A549 (cell line): ENCODE results near the gene SLC16A5. TPM values are rescaled to one million over a fixed set of nuclear protein-coding genes. Genes with fewer than 3 reads are reported as not detected.

Experiments
- ATAC-seq, 2 experiments: fragments of 200-7000 bp in 1 of 2; fragments of >200 bp in 1 of 2; cut with Nextera tagmentation in 1 of 2; cut with Tn5 transposase in 1 of 2; 3 replicates each; pipeline versions ENCODE4 v1.8.0 to v1.9.1; 2018 to 2020; ENCODE audit warnings: mild to moderate bottlenecking in 1 of 2, moderate library complexity in 1 of 2
- CTCF ChIA-PET: fragments of 300-600 bp; sonication (Branson Sonifier 250); formaldehyde crosslinking; extraction: SDS; loops from one replicate; lab custom pipeline; 2021; ENCODE audit warnings: antibody characterized with exemption, inconsistent platforms; lab: Yijun Ruan, JAX
- POLR2A ChIA-PET: fragments of 350-600 bp; formaldehyde crosslinking; extraction: SDS; loops from one replicate; lab custom pipeline; 2021; ENCODE audit warnings: antibody characterized with exemption, inconsistent platforms; lab: Yijun Ruan, JAX
- DNase-seq, 2 experiments: peaks; one replicate each; pipeline versions ENCODE4 v3.0.0 to v3.0.0-alpha.2; 2011 to 2016; ENCODE audit warnings: low read depth in 1 of 2, low spot score in 1 of 2
- FAIRE-seq: peaks from 2 replicates; lab custom pipeline; 2011; peaks lifted over from hg19 to GRCh38; lab: Jason Lieb, UNC
- H3K27ac ChIP-seq, 2 experiments: fragments of >200 bp; sonication (Bioruptor Twin); formaldehyde crosslinking; 3 replicates each; pipeline ENCODE4 v1.5.1; 2016 to 2017
- H3K4me1 ChIP-seq: fragments of >200 bp; sonication (Bioruptor Twin); formaldehyde crosslinking; 3 replicates; pipeline ENCODE4 v1.6.1; 2016
- H3K4me2 ChIP-seq: fragments of >200 bp; sonication (Bioruptor Twin); formaldehyde crosslinking; 3 replicates; pipeline ENCODE4 v1.6.1; 2016
- H3K4me3 ChIP-seq: fragments of >200 bp; sonication (Bioruptor Twin); formaldehyde crosslinking; 3 replicates; pipeline ENCODE4 v1.5.1; 2016
- H3K9me3 ChIP-seq: fragments of >200 bp; sonication (Bioruptor Twin); formaldehyde crosslinking; 3 replicates; pipeline ENCODE4 v1.6.1; 2016
- BCL3 ChIP-seq: fragments of >200 bp; sonication (Bioruptor Twin); formaldehyde crosslinking; IDR thresholded peaks from 3 replicates; pipeline ENCODE4 v1.6.1; 2016
- BHLHE40 ChIP-seq: IDR thresholded peaks from 2 replicates; pipeline ENCODE4 v1.6.1; 2012; ENCODE audit warnings: low read depth, low read length, inconsistent platforms
- CBX2 ChIP-seq: fragments of 200-600 bp; sonication (generic); IDR thresholded peaks from 2 replicates; pipeline ENCODE4 v1.6.1; 2016; ENCODE audit warnings: low read depth, mild to moderate bottlenecking, borderline replicate concordance
- CBX8 ChIP-seq: fragments of 200-600 bp; sonication (generic); IDR thresholded peaks from 2 replicates; pipeline ENCODE4 v1.6.1; 2016
- CHD2 ChIP-seq: fragments of 150-350 bp; IDR thresholded peaks from 2 replicates; pipeline ENCODE4 v1.6.1; 2014; ENCODE audit warnings: low read length; ENCODE audit not compliant: partially characterized antibody
- CTCF ChIP-seq: fragments of >200 bp; sonication (Bioruptor Twin); formaldehyde crosslinking; IDR thresholded peaks from 3 replicates; pipeline ENCODE4 v1.5.1; 2016
- E2F6 ChIP-seq: IDR thresholded peaks from 2 replicates; pipeline ENCODE4 v1.6.1; 2012; ENCODE audit warnings: low read depth, borderline replicate concordance
- ELK1 ChIP-seq: fragments of 150-350 bp; IDR thresholded peaks from 2 replicates; pipeline ENCODE4 v1.6.1; 2014; ENCODE audit warnings: low read depth, mild to moderate bottlenecking, low read length
- EP300 ChIP-seq, 2 experiments: fragments of >200 bp; sonication (Bioruptor Twin); formaldehyde crosslinking; IDR thresholded peaks; 2 replicates in 1 of 2; 3 replicates in 1 of 2; pipeline ENCODE4 v1.6.1; 2016 to 2017
- FOSB ChIP-seq: fragments of 250-450 bp; sonication (Bioruptor Pico); IDR thresholded peaks from 2 replicates; pipeline ENCODE4 v1.5.0; 2020; ENCODE audit warnings: mild to moderate bottlenecking, moderate library complexity
- GATA3 ChIP-seq: IDR thresholded peaks from 2 replicates; pipeline ENCODE4 v1.6.1; 2012; ENCODE audit warnings: borderline replicate concordance
- HDAC2 ChIP-seq: fragments of 200-600 bp; sonication (generic); IDR thresholded peaks from 2 replicates; pipeline ENCODE4 v1.6.1; 2016
- HES2 ChIP-seq: fragments of >200 bp; sonication (Bioruptor Twin); formaldehyde crosslinking; IDR thresholded peaks from 2 replicates; pipeline ENCODE4 v1.6.1; 2016
- HOXA7 ChIP-seq: fragments of 250-450 bp; sonication (Bioruptor Pico); IDR thresholded peaks from 2 replicates; pipeline ENCODE4 v1.5.0; 2020; ENCODE audit warnings: mild to moderate bottlenecking, moderate library complexity
- KDM1A ChIP-seq: fragments of 200-600 bp; sonication (generic); IDR thresholded peaks from 2 replicates; pipeline ENCODE4 v1.6.1; 2016; ENCODE audit warnings: low read depth, mild to moderate bottlenecking
- NFE2L2 ChIP-seq: fragments of 150-350 bp; conservative IDR thresholded peaks from 2 replicates; pipeline ENCODE4 v1.6.1; 2014; ENCODE audit warnings: low read length
- NPAS2 ChIP-seq: fragments of 250-450 bp; sonication (Bioruptor Pico); IDR thresholded peaks from 2 replicates; pipeline ENCODE4 v1.8.0; 2022; ENCODE audit warnings: mild to moderate bottlenecking, moderate library complexity, borderline replicate concordance
- RARB ChIP-seq: fragments of 250-450 bp; sonication (Bioruptor Pico); IDR thresholded peaks from 2 replicates; pipeline ENCODE4 v1.8.0; 2021; ENCODE audit warnings: mild to moderate bottlenecking, moderate library complexity
- SMC3 ChIP-seq: fragments of >200 bp; sonication (Bioruptor Twin); formaldehyde crosslinking; IDR thresholded peaks from 3 replicates; pipeline ENCODE4 v1.6.1; 2018; ENCODE audit warnings: inconsistent platforms
- ZFP36 ChIP-seq: fragments of 450-650 bp; IDR thresholded peaks from 2 replicates; pipeline ENCODE4 v1.6.1; 2014; ENCODE audit warnings: borderline replicate concordance; ENCODE audit not compliant: partially characterized antibody
- WGBS: methylation state at CpG from one replicate; pipeline ENCODE4 v1.1.6; 2017; ENCODE audit errors: missing lambda C conversion rate; 5-methylcytosine and 5-hydroxymethylcytosine counted together
- polyA plus RNA-seq, 4 experiments: library from polyadenylated mRNA; depleted of rRNA in 3 of 4; stranded (reverse); fragments of >200 nt; fragmentation: RNase III in 1 of 4; extraction: RNeasy Plus Mini Kit Qiagen cat#74134 plus additional on column Dnase treatment in 1 of 4; gene quantifications; 2 replicates in 3 of 4; 3 replicates in 1 of 4; pipeline ENCODE4 v1.2.3, GENCODE V29; 2011 to 2017

Gene SLC16A5
- polyA plus RNA-seq, 2 of the 4 experiments (the other 2 are of a cell fraction), result 19.0 to 27.2 TPM

- ChIA-PET CTCF (interaction anchor here (0.6 to 81.8 kb wide), 6 partner anchors 6 to 175 kb away, joined by 3 to 3429 read pairs (median 50); partner anchors contain the start of genes ARMC7, NT5C and SLC16A5), POLR2A (no interaction called here)
- DNase-seq (no peak), FAIRE-seq (no peak), ATAC-seq (no peak)
- Histone ChIP-seq H3K4me2 (no peak overlapping the region), H3K9me3 (no peaks in the 10 kb centered on the region), H3K27ac (no peak overlapping the region), H3K4me1 (0 out of 3 replicates have a peak, but pooled peaks cover 3% of the 10 kb centered on the region), H3K4me3 (no peak overlapping the region)
- no peak for TF ChIP-seq BHLHE40
- TF ChIP-seq BCL3, result no peak
- TF ChIP-seq RARB, result no peak
- TF ChIP-seq HOXA7 (CRISPR knock-in tag), result no peak
- TF ChIP-seq HDAC2, result no peak
- no peak for TF ChIP-seq CTCF
- no peak for TF ChIP-seq CHD2
- TF ChIP-seq ZFP36, result no peak
- TF ChIP-seq NPAS2 (CRISPR knock-in tag), result no peak
- no peak for TF ChIP-seq SMC3
- no peak for TF ChIP-seq HES2
- 82% methylated on average over 6 of the region's 6 CpGs for WGBS
Measured at GRCh38 chr17:75065562-75066151, 22.1 kb upstream of the SLC16A5 start.

- ATAC-seq, result 0 out of 6 replicates have a peak, but pooled peaks of 1 of the 2 experiments have one; percentile 11
- H3K4me3 ChIP-seq, result no peak overlapping the region
- no peak overlapping the region for H3K4me2 ChIP-seq
- POLR2A ChIA-PET, result no interaction called here
- 87% methylated on average over 4 of the region's 4 CpGs for WGBS
- no peak for FAIRE-seq
- DNase-seq, result no peak
- TF ChIP-seq GATA3, result no peak
- H3K9me3 ChIP-seq, result no peaks in the 10 kb centered on the region
- 0 out of 3 replicates have a peak, but pooled peaks cover 3% of the 10 kb centered on the region for H3K4me1 ChIP-seq
- CTCF ChIA-PET, result interaction anchor here (0.6 to 81.8 kb wide), 9 partner anchors 9 to 149 kb away, joined by 3 to 3429 read pairs (median 9); partner anchors contain the start of genes ARMC7, NT5C and SLC16A5
- 0 out of 6 replicates have a peak overlapping the region, but pooled peaks of 1 of the 2 experiments have one; percentile 8 for H3K27ac ChIP-seq
Measured at GRCh38 chr17:75067856-75068255, 19.9 kb upstream of the SLC16A5 start.

- ChIA-PET CTCF (interaction anchor here (1.1 to 81.8 kb wide), 15 partner anchors 9 to 166 kb away, joined by 3 to 3429 read pairs (median 13); partner anchors contain the start of genes ARMC7, NT5C and SLC16A5), POLR2A (interaction anchor here (1.4 to 1.6 kb wide), 2 partner anchors 9 to 45 kb away, joined by 7 read pairs; no protein-coding TSS in a partner anchor)
- WGBS, result 75% methylated on average over 8 of the region's 8 CpGs
- Histone ChIP-seq H3K4me2 (no peak overlapping the region), H3K4me1 (peaks cover 3% of the 10 kb centered on the region; the same call in 1 of the 3 replicates), H3K9me3 (no peaks in the 10 kb centered on the region), H3K4me3 (no peak overlapping the region), H3K27ac (no peak overlapping the region)
- TF ChIP-seq KDM1A, result no peak
- TF ChIP-seq NFE2L2, result 0 out of 2 replicates have a peak, but pooled peaks have one; percentile 14
- TF ChIP-seq FOSB, result no peak
- no peak for TF ChIP-seq SMC3
- TF ChIP-seq EP300 (IDR thresholded peaks at IDR 0.05), result no peak
- TF ChIP-seq CBX2, result no peak
- TF ChIP-seq ELK1, result no peak
- no peak for TF ChIP-seq CBX8
- TF ChIP-seq E2F6, result no peak
- FAIRE-seq (no peak), ATAC-seq (no peak), DNase-seq (no peak)
Measured at GRCh38 chr17:75068750-75069149, 19.0 kb upstream of the SLC16A5 start.
